Activated CD8-positive, alpha-beta memory T cell treated with anti-CD3 and anti-CD28 coated beads, Interleukin-2, amount 50 U/mL, for 24 hours (primary cell): Measurements from ENCODE around the gene MYH6.

Source experiments
- DNase-seq: peaks from one replicate; pipeline ENCODE4 v3.0.0-alpha.2; 2020; ENCODE audit errors: extremely low read depth

Gene MYH6

DNA sequence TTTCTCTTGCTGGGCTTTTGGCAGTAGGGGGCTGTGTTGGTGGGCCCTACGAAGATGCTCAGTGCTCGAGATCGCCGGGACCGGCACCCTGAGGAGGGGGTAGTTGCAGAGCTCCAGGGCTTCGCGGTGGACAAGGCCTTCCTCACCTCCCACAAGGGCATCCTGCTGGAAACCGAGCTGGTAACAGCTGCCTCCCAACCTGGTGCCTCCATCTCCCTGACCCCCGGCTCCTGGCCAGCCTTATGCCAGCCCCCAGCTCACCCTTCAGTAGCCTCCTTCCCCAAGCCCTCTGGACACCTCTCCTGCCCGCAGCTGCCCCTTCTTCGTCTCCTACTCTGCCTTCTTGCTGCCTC is 30.9 kb downstream of the MYH6 start:
- DNase-seq = no peak

DNA sequence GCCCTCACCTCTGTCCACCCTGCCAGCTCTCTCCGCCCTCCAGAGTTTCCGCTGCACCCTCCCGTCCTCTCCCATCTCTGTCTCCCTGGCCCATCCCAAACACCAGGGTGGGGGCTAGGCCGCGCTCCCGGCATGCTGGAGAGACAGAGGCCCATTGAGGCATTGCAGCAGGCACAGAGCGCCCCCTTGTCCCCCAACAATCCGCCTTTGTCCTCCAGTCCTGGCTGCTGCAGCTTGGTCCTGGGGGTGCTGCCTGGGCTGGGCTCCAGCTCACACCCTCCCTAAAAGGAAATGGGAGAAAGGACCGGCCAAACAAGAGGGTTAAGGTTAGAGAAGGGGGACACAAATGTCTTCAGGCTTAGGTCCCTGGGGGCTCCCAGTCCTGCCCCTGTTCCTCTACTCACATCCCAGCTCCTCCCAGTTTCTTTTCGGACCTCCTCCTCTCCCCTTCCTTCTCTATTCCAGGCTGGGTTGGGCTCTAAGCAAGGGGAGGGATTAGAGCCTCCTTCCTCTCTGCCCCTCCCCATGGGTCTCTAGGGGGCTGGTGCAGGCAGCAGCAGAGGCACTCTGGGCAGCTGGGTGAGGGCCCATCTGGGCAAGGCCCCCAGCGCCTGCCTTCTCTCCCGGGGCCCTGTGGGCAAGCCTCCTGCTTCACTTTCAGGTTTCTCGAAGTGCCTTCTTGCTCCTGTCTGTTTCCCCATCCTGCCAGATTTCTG is 31.4 kb downstream of the MYH6 start, which contains the start of gene CMTM5:
CMTM5 (plus strand) TSS at position 565 of the 716 bp plus-strand sequence. CDS start 206 bp downstream, outside the sequence.
- DNase-seq = no peak

DNA sequence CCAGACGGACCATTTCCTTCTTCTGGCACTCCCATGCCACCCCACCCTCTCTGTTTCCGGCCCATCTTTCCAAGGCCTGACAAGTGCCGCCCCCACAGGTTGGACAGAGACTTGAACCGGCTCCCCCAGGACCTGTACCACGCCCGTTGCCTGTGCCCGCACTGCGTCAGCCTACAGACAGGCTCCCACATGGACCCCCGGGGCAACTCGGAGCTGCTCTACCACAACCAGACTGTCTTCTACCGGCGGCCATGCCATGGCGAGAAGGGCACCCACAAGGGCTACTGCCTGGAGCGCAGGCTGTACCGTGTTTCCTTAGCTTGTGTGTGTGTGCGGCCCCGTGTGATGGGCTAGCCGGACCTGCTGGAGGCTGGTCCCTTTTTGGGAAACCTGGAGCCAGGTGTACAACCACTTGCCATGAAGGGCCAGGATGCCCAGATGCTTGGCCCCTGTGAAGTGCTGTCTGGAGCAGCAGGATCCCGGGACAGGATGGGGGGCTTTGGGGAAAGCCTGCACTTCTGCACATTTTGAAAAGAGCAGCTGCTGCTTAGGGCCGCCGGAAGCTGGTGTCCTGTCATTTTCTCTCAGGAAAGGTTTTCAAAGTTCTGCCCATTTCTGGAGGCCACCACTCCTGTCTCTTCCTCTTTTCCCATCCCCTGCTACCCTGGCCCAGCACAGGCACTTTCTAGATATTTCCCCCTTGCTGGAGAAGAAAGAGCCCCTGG is 32.4 kb downstream of the MYH6 start:
- no peak for DNase-seq

GRCh38 chr14:23373041-23373440 is 35.0 kb downstream of the MYH6 start:
- DNase-seq = no peak

GRCh38 chr14:23372509-23372908 is 35.6 kb downstream of the MYH6 start, which contains the start of gene IL25:
Gene IL25, plus strand, starts transcription at chr14:23372809.
- no peak for DNase-seq

- DNase-seq = no peak
Measured at GRCh38 chr14:23371865-23372264, 36.2 kb downstream of the MYH6 start.

DNA sequence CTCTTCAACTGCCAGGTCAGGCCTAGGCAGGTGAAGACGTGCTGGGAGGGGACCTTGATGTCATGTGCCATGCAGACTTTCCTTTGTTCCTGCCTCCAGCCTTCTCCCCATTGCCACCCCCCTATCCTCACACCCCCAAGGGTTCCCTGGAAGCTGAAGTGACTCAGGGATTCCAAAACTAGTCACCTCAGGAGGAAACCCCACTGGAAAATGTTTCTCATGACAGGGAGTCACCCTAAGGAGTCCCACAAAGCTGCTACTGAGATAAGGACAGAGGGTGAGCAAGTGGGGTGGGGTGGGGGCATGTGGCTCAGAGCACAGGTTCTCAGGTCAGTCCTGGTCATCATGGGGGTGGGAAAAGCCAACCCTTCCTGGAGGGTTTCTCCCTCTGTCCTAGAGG is 37.9 kb downstream of the MYH6 start:
- DNase-seq = no peak

DNA sequence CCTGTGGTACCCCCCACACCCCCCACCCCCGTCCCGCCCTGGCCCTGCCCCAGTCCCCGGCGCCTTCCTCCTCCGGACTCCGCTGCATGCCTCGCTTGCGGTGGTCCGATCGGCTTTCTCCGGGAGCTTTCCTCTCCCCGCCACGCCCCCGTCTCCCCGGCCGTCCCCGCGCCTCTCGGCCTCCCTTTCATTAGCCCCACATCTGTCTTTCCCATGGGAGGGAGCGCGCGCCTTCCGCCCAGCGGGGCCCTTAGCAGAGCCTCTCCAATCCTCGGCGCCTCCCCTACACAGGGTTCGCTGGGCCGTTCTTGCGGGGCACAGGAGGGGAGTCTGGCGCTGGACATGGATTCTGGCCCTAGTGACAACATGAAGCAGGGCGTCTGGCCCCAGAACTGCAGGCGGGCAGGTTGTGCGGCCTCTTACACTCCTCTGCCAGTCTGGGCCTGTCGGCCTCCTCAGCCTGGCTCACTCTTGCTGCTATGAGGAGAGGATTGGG is 41.6 kb downstream of the MYH6 start:
- no peak for DNase-seq

DNA sequence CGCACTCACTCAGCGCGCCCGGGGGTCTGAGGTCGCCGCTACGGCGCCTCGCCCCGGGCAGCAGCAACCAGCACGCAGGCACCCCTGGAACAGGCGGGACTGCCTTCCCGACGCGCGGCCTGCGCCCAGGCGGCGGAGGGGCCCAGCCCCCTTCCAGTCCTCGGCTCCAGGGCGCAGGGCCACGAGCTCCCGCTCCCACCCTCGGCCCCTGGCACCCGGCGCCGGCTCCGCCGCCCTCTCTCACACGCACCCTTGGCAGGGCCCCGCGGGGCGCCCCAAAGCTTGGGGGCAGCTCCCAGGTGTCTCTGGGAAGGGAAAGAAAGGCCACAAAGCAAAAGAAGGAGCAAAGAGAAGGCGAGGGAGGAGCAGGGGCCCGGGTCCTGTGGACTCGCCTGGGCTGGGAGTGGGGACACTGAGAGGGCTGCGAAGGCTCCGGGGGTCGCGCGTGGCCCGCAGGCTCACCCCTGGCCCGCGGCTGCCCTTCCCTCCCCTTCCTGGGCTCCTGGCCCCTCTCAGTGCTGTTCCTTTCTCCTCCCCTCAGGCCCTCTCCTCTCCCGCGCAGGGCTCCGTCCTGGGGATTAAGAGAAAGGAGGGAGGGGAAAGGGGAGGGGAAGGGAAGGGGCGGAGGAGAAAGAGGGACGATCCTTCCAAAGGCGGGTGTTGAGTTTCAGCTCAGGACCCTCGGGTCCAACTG is 42.2 kb downstream of the MYH6 start:
- no peak for DNase-seq

DNA sequence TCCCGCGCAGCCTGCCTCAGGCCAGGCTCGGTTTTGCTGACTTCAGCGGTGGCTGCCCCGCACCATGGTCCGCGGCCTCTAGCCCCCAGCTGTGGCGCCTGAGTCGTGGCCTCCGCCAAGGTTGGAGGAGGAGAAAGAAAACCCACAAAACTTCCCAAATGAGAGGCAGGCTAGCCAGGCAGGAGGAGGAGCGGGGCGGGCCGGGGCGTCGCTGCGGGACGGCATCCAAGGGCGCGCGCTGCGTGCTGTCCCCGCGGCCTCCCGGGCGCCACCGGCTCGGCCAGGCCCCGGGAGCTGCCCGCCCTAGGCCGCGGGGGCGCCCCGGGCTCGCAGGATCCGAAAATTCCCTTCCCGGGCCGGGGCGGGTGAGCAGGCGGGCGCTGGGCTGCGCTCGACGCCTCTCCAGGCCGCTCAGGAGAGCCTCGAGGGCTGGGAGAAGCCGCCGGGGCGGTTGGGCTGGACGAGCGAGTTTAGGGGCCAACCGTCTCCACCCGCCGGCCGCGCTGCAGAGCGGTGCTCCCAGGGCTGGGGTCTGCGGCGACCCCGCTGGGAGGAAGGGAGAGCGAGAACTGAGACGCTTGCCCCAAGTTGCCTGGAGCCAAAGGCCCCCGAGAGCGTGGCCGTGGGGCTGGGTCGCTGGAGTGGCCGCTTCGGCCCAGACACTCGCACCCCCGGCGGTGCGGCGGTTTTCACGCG is 42.9 kb downstream of the MYH6 start, which contains the start of gene EFS:
EFS (minus strand) TSS at position 137 of the 696 bp plus-strand sequence. CDS start 147 bp downstream, outside the sequence.
- DNase-seq = no peak

DNA sequence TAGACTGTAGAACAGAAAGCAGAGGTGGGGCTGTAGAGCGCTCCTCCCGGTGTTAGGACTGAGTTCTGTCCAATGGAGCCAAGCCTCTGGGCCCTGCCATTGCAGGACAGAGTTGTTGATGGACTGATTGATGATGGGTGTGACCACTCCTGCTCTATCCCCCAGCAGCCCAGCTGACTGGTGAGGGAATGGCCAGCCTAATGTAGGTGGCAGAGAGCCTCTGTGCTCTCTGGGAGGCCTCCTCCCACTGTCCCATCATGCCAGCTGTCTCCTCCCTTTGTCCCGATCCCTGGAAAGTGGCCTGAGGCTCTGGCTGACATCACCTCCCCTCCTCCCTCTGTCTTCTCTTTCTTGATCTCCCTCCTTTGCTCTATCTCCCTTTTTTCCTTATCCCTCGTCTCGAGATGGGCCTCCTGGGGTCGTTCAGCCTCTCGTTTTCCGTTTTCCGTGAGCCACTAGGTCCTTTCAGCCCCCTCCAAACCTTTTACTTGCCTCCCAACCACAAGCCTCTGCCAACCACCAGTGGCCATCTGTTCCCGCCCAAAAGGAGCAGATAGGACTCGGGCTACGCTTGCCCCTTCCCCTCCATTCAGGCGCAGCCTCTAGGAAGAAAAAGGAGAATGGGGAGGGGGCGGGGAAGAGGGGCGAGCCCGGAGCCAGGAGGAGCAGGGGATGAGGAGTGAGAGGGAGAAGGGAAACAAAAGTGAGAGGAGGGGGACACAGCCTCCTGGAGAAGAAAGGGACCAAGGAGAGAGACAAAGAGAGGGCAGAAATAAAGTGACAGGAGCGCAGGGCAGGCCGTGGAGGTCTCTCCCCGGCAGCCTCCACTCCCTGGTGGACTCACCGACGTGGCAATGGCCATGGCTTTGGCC is 43.7 kb downstream of the MYH6 start:
- no peak for DNase-seq

DNA sequence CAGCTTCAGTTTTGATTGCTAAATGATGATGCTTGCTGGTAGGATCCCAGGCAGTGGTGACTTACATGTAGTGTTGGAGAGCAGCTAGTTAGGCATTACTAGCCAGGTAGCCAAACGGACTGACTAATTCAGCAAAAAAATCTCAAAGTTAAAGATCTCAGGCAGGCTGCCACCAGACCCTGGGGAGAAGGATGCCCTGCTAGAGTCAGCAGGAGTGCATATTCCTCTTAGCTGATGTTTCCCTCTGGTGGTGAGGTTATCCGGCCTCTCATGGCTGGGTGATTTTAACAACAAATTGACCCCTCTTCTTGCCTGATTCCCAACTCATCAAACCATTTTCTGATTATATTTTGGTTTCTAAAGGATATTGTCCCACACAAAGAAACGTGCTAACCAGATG is 45.9 kb downstream of the MYH6 start:
- no peak for DNase-seq

DNA sequence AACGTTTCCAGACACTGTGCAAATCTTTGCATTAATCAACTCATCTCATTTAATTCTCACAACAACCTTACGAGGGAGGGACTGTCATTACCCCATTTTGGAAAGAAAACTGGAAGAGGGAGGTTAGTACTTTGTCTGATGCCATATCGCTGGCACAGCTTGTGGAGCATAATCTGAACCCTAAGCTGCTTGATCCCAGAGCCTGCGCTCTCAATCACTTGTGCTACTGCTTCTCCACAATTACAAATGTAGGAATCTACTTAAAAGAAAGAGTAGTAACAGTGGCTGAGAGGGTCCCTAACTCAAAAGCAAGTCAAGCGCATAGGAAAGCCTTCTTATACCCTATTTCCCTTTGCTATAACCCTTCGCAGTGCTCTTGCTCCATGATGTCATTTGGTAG is 46.3 kb downstream of the MYH6 start:
- no peak for DNase-seq

DNA sequence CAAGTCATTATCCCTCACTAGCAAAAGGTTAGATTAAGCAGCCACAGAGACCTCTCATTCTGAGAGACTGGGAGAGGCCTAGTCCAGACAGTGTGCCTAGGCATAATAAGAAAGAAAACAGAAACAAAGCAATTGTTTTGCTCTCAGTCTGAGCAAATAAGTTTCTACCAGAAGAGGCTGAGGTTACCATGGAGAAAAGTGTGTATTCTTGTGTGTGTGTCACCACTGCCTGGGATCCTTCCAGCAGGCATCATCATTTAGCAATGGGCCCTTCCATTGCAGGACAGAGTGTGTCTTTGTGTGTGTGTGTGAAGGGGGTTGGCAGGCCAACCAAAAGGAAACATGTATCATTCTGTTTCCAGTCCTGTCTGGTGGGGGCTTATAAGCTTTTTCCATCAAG is 46.8 kb downstream of the MYH6 start:
- no peak for DNase-seq

DNA sequence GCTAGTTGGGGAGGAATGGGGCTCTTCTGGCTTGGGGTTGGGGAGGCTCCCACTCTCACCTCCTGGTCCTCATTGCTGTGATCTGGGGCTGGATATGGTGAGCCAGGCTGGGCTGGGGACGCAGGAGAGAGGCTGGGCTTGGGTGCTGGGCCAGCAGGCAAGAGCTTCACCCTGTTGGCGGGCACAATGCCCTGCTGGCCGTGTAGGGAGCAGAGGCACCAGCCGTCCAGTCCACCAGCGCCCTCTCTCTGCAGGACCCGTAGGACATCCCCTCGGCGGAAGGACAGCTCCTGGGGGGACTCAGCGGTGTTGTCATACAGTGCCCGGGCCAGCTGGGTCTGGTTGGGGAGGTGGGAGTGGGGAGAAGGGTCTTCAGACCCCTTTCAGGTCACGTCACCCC is 47.6 kb downstream of the MYH6 start:
- DNase-seq = no peak

DNA sequence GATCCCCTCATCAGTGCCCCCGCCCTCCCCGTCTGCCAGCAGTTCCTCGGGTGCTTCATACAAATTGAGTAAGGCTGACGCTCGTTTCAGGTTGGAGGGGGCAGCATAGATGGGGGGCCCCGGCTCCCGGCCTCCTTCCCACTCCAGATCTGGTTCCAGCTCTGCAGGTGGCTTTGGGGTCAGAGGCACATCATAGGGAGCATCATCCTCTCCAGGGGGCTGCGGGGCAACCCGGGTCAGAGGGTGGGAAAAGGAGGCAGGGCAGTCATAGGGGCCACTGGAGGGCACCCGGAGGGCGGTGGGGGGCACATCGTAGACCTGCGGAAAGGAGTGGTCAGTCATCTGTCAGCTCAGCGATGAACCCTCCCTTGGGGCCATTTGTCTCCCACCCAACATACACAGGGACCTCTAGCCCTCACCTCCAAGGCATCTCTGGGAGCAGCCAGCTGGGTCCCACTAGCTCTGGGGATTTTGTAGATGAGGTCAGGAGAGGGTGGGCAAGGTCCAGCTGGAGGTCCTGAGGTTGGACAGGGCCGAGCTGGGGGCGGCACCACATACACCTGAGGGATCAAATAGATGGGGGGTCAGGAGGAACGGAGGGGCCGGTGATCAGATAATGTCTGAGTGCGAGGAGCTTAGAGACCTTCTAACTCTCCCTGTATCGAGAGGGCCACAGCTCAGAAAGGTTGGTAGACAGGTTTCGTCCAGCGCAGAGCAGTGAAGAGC is 48.2 kb downstream of the MYH6 start:
- no peak for DNase-seq

GRCh38 chr14:23359167-23359626 is 48.9 kb downstream of the MYH6 start:
- no peak for DNase-seq

GRCh38 chr14:23358553-23359166 is 49.4 kb downstream of the MYH6 start:
- DNase-seq = no peak

DNA sequence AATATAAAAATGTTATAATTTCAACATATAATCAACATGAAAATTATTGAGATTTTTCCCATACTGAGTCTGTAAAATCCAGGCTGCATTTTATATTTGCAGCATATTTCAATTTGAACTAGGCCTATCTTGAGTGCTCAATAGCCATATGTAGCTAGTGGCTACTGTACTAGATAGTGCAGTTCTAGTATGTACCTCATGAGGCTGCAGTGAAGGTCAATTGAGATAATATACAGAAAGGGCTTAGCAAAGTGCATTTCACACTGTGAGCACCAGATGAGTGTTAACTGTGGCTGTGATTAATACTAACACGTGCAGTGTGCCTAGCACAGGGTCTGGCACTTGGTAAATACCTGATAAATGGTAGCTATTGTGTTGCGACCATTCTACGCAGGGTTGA is 50.0 kb downstream of the MYH6 start:
- DNase-seq = no peak

DNA sequence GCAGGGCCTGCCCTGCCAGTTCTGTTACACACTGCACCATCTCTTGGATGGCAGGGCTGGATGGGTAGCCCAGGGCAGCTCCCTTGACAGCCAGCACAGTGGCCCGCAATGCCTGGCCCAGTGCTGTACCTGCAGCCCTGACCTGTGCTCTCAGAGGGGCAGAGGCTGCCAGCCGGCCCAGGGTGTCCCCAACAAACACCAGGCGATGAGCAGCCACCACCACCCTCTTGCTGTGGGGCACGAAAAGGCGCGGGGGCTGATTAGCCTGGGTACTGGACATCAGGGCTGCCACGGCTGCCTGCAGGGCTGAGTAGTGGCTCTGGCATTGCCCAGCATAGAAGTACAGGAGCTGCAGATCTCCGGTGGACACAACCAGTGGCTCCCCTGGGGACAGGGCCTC is 50.8 kb downstream of the MYH6 start:
- DNase-seq = no peak
